Measurements from ENCODE around the gene KDM6A. TPM values are rescaled to one million over a fixed set of nuclear protein-coding genes. Genes with fewer than 3 reads are reported as not detected.

KDM6A gene
- total and polyA plus RNA-seq, 2 donors (not counting 1 experiment from before 2014, with no cell fraction given), result 13.8 to 28.4 TPM

DNA sequence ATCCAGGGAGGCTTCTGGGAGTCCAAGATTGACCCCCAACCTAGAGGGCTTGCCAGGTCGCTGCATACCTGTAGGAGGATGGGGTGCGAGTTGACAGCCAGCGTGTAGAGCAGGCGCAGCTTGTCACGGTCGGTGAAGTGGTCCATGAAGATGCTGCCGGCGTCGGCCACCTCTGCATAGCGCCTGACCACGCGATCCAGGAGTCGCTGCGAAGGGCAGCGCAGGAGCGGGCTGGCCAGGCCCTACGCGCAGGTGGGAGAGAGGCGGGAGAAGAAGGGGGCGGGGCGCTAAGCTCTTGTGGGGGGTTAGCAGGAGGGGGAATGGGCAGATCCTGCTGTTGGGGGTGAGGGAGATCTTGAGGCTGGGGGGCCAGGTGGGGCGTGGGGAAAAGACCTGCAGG lies 284.7 kb downstream of the KDM6A start:
- H3K4me1 ChIP-seq (ENCODE audit: control insufficient read depth, extremely low read depth, insufficient read depth, low read length), result no peaks in the 10 kb centered on the region

More for the DNA sequence above, 284.7 kb downstream of the KDM6A start:
- H3K79me2 ChIP-seq (ENCODE audit: control insufficient read depth, insufficient read depth, low read length), result no peaks in the 10 kb centered on the region
- no peak overlapping the region for H3K27ac ChIP-seq (ENCODE audit: insufficient read depth, low read length)
- H3K9ac ChIP-seq (ENCODE audit: insufficient read depth, low read length), result no peak overlapping the region
- TF ChIP-seq, protein P1, sequence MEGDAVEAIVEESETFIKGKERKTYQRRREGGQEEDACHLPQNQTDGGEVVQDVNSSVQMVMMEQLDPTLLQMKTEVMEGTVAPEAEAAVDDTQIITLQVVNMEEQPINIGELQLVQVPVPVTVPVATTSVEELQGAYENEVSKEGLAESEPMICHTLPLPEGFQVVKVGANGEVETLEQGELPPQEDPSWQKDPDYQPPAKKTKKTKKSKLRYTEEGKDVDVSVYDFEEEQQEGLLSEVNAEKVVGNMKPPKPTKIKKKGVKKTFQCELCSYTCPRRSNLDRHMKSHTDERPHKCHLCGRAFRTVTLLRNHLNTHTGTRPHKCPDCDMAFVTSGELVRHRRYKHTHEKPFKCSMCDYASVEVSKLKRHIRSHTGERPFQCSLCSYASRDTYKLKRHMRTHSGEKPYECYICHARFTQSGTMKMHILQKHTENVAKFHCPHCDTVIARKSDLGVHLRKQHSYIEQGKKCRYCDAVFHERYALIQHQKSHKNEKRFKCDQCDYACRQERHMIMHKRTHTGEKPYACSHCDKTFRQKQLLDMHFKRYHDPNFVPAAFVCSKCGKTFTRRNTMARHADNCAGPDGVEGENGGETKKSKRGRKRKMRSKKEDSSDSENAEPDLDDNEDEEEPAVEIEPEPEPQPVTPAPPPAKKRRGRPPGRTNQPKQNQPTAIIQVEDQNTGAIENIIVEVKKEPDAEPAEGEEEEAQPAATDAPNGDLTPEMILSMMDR (conservative IDR thresholded peaks at IDR 0.05 in 1 of 2, IDR thresholded peaks at IDR 0.05 in 1 of 2; ENCODE audit: low read depth in 1 of 2, low read length in 2 of 2), result no peak
- no peak for TF ChIP-seq EZH2 (IDR thresholded peaks at IDR 0.05; ENCODE audit: low read length, missing control alignments)
- no peaks in the 10 kb centered on the region for H3K9me3 ChIP-seq (ENCODE audit: control insufficient read depth, insufficient read depth, low read depth, low read length)
- H3K27me3 ChIP-seq (ENCODE audit: control insufficient read depth, insufficient read depth, low read length), result no peaks in the 10 kb centered on the region
- no peak overlapping the region for H3K4me2 ChIP-seq (ENCODE audit: extremely low read depth, insufficient read depth, low read length)
- H3K36me3 ChIP-seq (ENCODE audit: control insufficient read depth, insufficient read depth, low read length), result no peaks in the 10 kb centered on the region
- H2AFZ ChIP-seq (ENCODE audit: low read length), result no peak overlapping the region
- DNase-seq (ENCODE audit: low read depth in 2 of 2), result no peak
- no peaks in the 10 kb centered on the region for H4K20me1 ChIP-seq (ENCODE audit: control insufficient read depth, extremely low read depth, insufficient read depth, low read length)
- no peak overlapping the region for H3K4me3 ChIP-seq (replicated peaks in 1 of 4; ENCODE audit: control extremely low read depth in 1 of 4, insufficient read depth in 1 of 4, low read depth in 3 of 4, low read length in 4 of 4)

Other genes with a start within 250 kb of the KDM6A start
- not detected in 2 replicates for gene DUSP21, start 29.2 kb upstream of the KDM6A start, total RNA-seq
- gene DUSP21, start 29.2 kb upstream of the KDM6A start, polyA plus RNA-seq, result not detected in 2 replicates